H1 (cell line): ENCODE measurements around the gene DSC3. TPM values are rescaled to one million over a fixed set of nuclear protein-coding genes. Genes with fewer than 3 reads are reported as not detected.
A peak's percentile ranks its signal among the peaks of the same experiment; 100 is the strongest.

Experiments used
- CTCF ChIA-PET: fragments of 300-600 bp; sonication (Branson Sonifier 250); formaldehyde crosslinking; loops from one replicate; lab custom pipeline; 2021; ENCODE audit not compliant: partially characterized antibody; lab: Charles Lee
- POLR2A ChIA-PET: fragments of 300-600 bp; sonication (Branson Sonifier 250); formaldehyde crosslinking; loops from one replicate; lab custom pipeline; 2021; ENCODE audit warnings: inconsistent platforms; ENCODE audit not compliant: partially characterized antibody; lab: Charles Lee
- DNase-seq, 2 experiments: peaks; one replicate each; pipeline versions ENCODE4 v3.0.0 to v3.0.0-alpha.2; 2010 to 2022; ENCODE audit warnings: low spot score in 2 of 2, low read depth in 1 of 2, mixed read lengths in 1 of 2
- FAIRE-seq: peaks from 2 replicates; lab custom pipeline; 2011; peaks lifted over from hg19 to GRCh38; lab: Jason Lieb, UNC
- H2AFZ ChIP-seq: 2 replicates; pipeline ENCODE4 v1.8.1; 2012; ENCODE audit warnings: low read length, inconsistent platforms
- H2AK5ac ChIP-seq: 2 replicates; pipeline ENCODE4 v1.6.1; 2013; ENCODE audit warnings: low read depth, low read length
- H2BK120ac ChIP-seq: replicated peaks from 2 replicates; pipeline ENCODE3; 2013; ENCODE audit warnings: low read depth, low read length, inconsistent platforms
- H2BK12ac ChIP-seq: 2 replicates; pipeline ENCODE4 v1.6.1; 2013; ENCODE audit warnings: low read depth, low read length
- H2BK15ac ChIP-seq: 2 replicates; pipeline ENCODE4 v1.6.1; 2013; ENCODE audit warnings: low read length
- H2BK20ac ChIP-seq: 2 replicates; pipeline ENCODE4 v1.6.1; 2013; ENCODE audit warnings: low read length
- H2BK5ac ChIP-seq: 2 replicates; pipeline ENCODE4 v1.6.1; 2013; ENCODE audit warnings: low read depth, low read length
- H3K14ac ChIP-seq: 2 replicates; pipeline ENCODE4 v1.6.1; 2013; ENCODE audit warnings: inconsistent platforms; ENCODE audit not compliant: insufficient read length
- H3K18ac ChIP-seq: 2 replicates; pipeline ENCODE4 v1.6.1; 2013; ENCODE audit warnings: low read length; ENCODE audit errors: extremely low read depth
- H3K23ac ChIP-seq: 2 replicates; pipeline ENCODE4 v1.6.1; 2013; ENCODE audit warnings: inconsistent platforms; ENCODE audit not compliant: insufficient read length
- H3K23me2 ChIP-seq: 2 replicates; pipeline ENCODE4 v1.6.1; 2013; ENCODE audit warnings: low read depth, low read length
- H3K27ac ChIP-seq: 2 replicates; pipeline ENCODE4 v1.6.1; 2011; ENCODE audit warnings: low read depth, low read length, inconsistent platforms
- H3K27me3 ChIP-seq, 4 experiments: replicated peaks in 1 of 4; 1 replicate in 1 of 4; 2 replicates in 3 of 4; pipeline versions ENCODE4 v1.6.1 to v1.8.1; 2011 to 2013; ENCODE audit warnings: low read length in 3 of 4, mild to moderate bottlenecking in 3 of 4, inconsistent platforms in 2 of 4, mixed read lengths in 2 of 4, moderate library complexity in 1 of 4; ENCODE audit not compliant: control insufficient read depth in 3 of 4, insufficient read depth in 3 of 4; ENCODE audit errors: extremely low read depth in 1 of 4
- H3K36me3 ChIP-seq, 4 experiments: 2 replicates each; pipeline versions ENCODE4 v1.6.1 to v1.8.1; 2011 to 2013; ENCODE audit warnings: mild to moderate bottlenecking in 4 of 4, low read length in 3 of 4, moderate library complexity in 2 of 4, control low read depth in 1 of 4, inconsistent platforms in 1 of 4; ENCODE audit not compliant: insufficient read depth in 4 of 4, control insufficient read depth in 2 of 4
- H3K4ac ChIP-seq: replicated peaks from 2 replicates; pipeline ENCODE3; 2013; ENCODE audit warnings: low read length, low read depth, mixed read lengths, inconsistent platforms; ENCODE audit not compliant: insufficient read length
- H3K4me1 ChIP-seq, 4 experiments: replicated peaks in 1 of 4; 1 replicate in 1 of 4; 2 replicates in 3 of 4; pipeline versions ENCODE4 v1.6.1 to v1.8.1; 2011 to 2013; ENCODE audit warnings: low read length in 3 of 4, inconsistent platforms in 2 of 4, mixed read lengths in 1 of 4; ENCODE audit not compliant: insufficient read depth in 4 of 4, control insufficient read depth in 3 of 4
- H3K4me2 ChIP-seq, 2 experiments: 2 replicates each; pipeline versions ENCODE4 v1.6.1 to v1.8.1; 2011 to 2013; ENCODE audit warnings: low read depth in 2 of 2, low read length in 2 of 2, control low read depth in 1 of 2, inconsistent platforms in 1 of 2, mild to moderate bottlenecking in 1 of 2; ENCODE audit not compliant: insufficient read depth in 1 of 2
- H3K4me3 ChIP-seq, 4 experiments: fragments of 200-600, 300-600 bp in 1 of 4; sonication (generic), shearing (Covaris generic), sonication (Bioruptor Twin) in 1 of 4; 2 replicates each; pipeline versions ENCODE4 v1.5.1 to v1.8.1; 2011 to 2016; ENCODE audit warnings: low read length in 4 of 4, low read depth in 3 of 4, control low read depth in 2 of 4, inconsistent platforms in 2 of 4, mild to moderate bottlenecking in 2 of 4, mixed read lengths in 1 of 4, moderate library complexity in 1 of 4; ENCODE audit not compliant: insufficient read depth in 2 of 4; ENCODE audit errors: extremely low read depth in 1 of 4
- H3K56ac ChIP-seq: replicated peaks from 2 replicates; pipeline ENCODE3; 2013; ENCODE audit warnings: low read depth, mild to moderate bottlenecking, mixed read lengths, low read length, inconsistent platforms; ENCODE audit not compliant: insufficient read length
- H3K79me1 ChIP-seq: 2 replicates; pipeline ENCODE4 v1.6.1; 2013; ENCODE audit warnings: low read depth, low read length, control low read depth
- H3K79me2 ChIP-seq, 2 experiments: 2 replicates each; pipeline versions ENCODE4 v1.6.1 to v1.8.1; 2012 to 2013; ENCODE audit warnings: low read length in 2 of 2, mild to moderate bottlenecking in 2 of 2, inconsistent platforms in 1 of 2; ENCODE audit not compliant: insufficient read depth in 2 of 2, control insufficient read depth in 1 of 2
- H3K9ac ChIP-seq, 4 experiments: replicated peaks in 1 of 4; 1 replicate in 1 of 4; 2 replicates in 3 of 4; pipeline versions ENCODE4 v1.6.1 to v1.8.1; 2011 to 2013; ENCODE audit warnings: low read depth in 3 of 4, low read length in 3 of 4, control low read depth in 2 of 4, mild to moderate bottlenecking in 2 of 4, moderate library complexity in 2 of 4, inconsistent platforms in 1 of 4; ENCODE audit errors: extremely low read depth in 1 of 4
- H3K9me3 ChIP-seq, 2 experiments: 2 replicates each; pipeline versions ENCODE4 v1.6.1 to v1.8.1; 2012 to 2013; ENCODE audit warnings: mild to moderate bottlenecking in 2 of 2, moderate library complexity in 2 of 2, control low read depth in 1 of 2, inconsistent platforms in 1 of 2, low read depth in 1 of 2, low read length in 1 of 2, mixed read lengths in 1 of 2; ENCODE audit not compliant: insufficient read depth in 2 of 2
- H4K20me1 ChIP-seq, 2 experiments: replicated peaks in 1 of 2; 2 replicates each; pipeline versions ENCODE3 to v1.8.1; 2011 to 2013; ENCODE audit warnings: inconsistent platforms in 2 of 2, low read length in 2 of 2, mild to moderate bottlenecking in 1 of 2; ENCODE audit not compliant: insufficient read depth in 2 of 2, control insufficient read depth in 1 of 2
- H4K5ac ChIP-seq: 2 replicates; pipeline ENCODE4 v1.6.1; 2013; ENCODE audit warnings: low read length, low read depth, mixed read lengths, inconsistent platforms; ENCODE audit not compliant: insufficient read length
- H4K8ac ChIP-seq: 2 replicates; pipeline ENCODE4 v1.8.0; 2013; ENCODE audit warnings: mild to moderate bottlenecking, moderate library complexity, low read length, inconsistent platforms; ENCODE audit not compliant: insufficient read depth; ENCODE audit errors: extremely low read depth
- H4K91ac ChIP-seq: replicated peaks from 2 replicates; pipeline ENCODE3; 2013; ENCODE audit warnings: low read length, mixed read lengths, inconsistent platforms; ENCODE audit not compliant: insufficient read length
- EZH2 ChIP-seq: fragments of 200-600 bp; sonication (generic); IDR thresholded peaks from 2 replicates; pipeline ENCODE4 v1.7.1; 2012; ENCODE audit warnings: low read depth, mild to moderate bottlenecking, moderate library complexity, low read length, inconsistent platforms; ENCODE audit not compliant: severe bottlenecking
- KDM4A ChIP-seq: IDR thresholded peaks from one replicate; pipeline ENCODE4 v1.7.1; 2012; ENCODE audit warnings: low read depth, mild to moderate bottlenecking, moderate library complexity, low read length, inconsistent platforms; ENCODE audit not compliant: severe bottlenecking
- RBBP5 ChIP-seq: IDR thresholded peaks from 2 replicates; pipeline ENCODE4 v1.7.1; 2012; ENCODE audit warnings: low read depth, mild to moderate bottlenecking, inconsistent platforms, low read length, moderate library complexity, borderline replicate concordance
- RNF2 ChIP-seq: fragments of 200-900, 300-1000 bp; sonication (generic); IDR thresholded peaks from 2 replicates; pipeline ENCODE4 v1.7.1; 2016; ENCODE audit warnings: borderline replicate concordance, low read depth, mild to moderate bottlenecking, antibody characterized with exemption, low read length; ENCODE audit not compliant: poor library complexity, severe bottlenecking; ENCODE audit errors: missing control alignments
- SIRT6 ChIP-seq: IDR thresholded peaks from one replicate; pipeline ENCODE4 v1.7.1; 2012; ENCODE audit warnings: low read length, inconsistent platforms
- SP2 ChIP-seq: IDR thresholded peaks from 2 replicates; pipeline ENCODE4 v1.6.1; 2012; ENCODE audit warnings: mild to moderate bottlenecking, low read length, inconsistent platforms
- SUZ12 ChIP-seq: fragments of 200-600 bp; sonication (generic); IDR thresholded peaks from 2 replicates; pipeline ENCODE4 v1.6.1; 2012; ENCODE audit warnings: mild to moderate bottlenecking, inconsistent platforms, low read length, moderate library complexity, mixed read lengths
- WGBS, 2 experiments: shearing (Covaris generic) in 1 of 2; methylation state at CpG; one replicate each; pipeline versions ENCODE4 v1.1.6 to v1.1.7; 2013 to 2015; ENCODE audit warnings: low lambda C conversion rate in 2 of 2, mixed read lengths in 2 of 2, inconsistent platforms in 1 of 2, low coverage in 1 of 2, missing lambda C conversion rate in 1 of 2; ENCODE audit not compliant: insufficient replicate concordance in 2 of 2, insufficient coverage in 1 of 2, insufficient read length in 1 of 2; ENCODE audit errors: extremely low coverage in 1 of 2, missing lambda C conversion rate in 1 of 2; 5-methylcytosine and 5-hydroxymethylcytosine counted together
- polyA plus RNA-seq, 7 experiments: library from polyadenylated mRNA; depleted of rRNA in 3 of 7; stranded (reverse) in 5 of 7; unstranded in 2 of 7; fragments of >200 nt in 5 of 7; fragments of 200-250 nt in 2 of 7; gene quantifications; 1 replicate in 5 of 7; 2 replicates in 1 of 7; 4 replicates in 1 of 7; pipeline versions ENCODE4 v1.2.1 to v1.2.3, GENCODE V29; 2011 to 2013; ENCODE audit warnings: missing spikeins in 2 of 7, mixed read lengths in 2 of 7
- total RNA-seq: library from RNA; stranded (reverse); fragmentation: NEBNext Ultra II Directional; extraction: Animal tissue kit (Norgen Biotek cat#: 25700); gene quantifications from 2 replicates; pipeline ENCODE4 v1.2.1, GENCODE V29; 2021

Gene DSC3
- total and polyA plus RNA-seq, 2 of the 8 experiments (the other 6 are each of a cell fraction or from before 2014, with no cell fraction given): 0.70 to 3.7 TPM

- Histone ChIP-seq H2BK120ac (no peak overlapping the region), H3K4me3 (peak overlapping the region; percentile 56 to 71 (median 62)), H3K4me2 (peak overlapping the region; percentile 95 to 100), H3K79me1 (no peaks in the 10 kb centered on the region), H3K9ac (no peak overlapping the region; a peak in 2 of 7 replicates)
- peak; percentile 71 for TF ChIP-seq KDM4A
- TF ChIP-seq RBBP5: 0 out of 2 replicates have a peak, but pooled peaks have one; percentile 25
- TF ChIP-seq EZH2: peak; percentile 97
- TF ChIP-seq SIRT6: no peak
- peak; percentile 85 for TF ChIP-seq RNF2
- no peak for TF ChIP-seq SP2
- TF ChIP-seq SUZ12: peak; percentile 97
- TF ChIP-seq, all 59 proteins: peak for 5
- Histone ChIP-seq H2BK20ac (no peak overlapping the region), H3K36me3 (no peaks in the 10 kb centered on the region), H3K4me1 (peaks cover 3 to 13% (median 7%) of the 10 kb centered on the region in 4 experiments; a peak in 5 of 7 replicates), H3K56ac (no peak overlapping the region), H4K8ac (peak overlapping the region; percentile 93; the same call in 1 of the 2 replicates), H3K9me3 (no peaks in the 10 kb centered on the region), H2AK5ac (no peak overlapping the region), H3K23ac (no peak overlapping the region), H3K27ac (no peak overlapping the region), H3K18ac (no peak overlapping the region), H2BK12ac (peak overlapping the region; percentile 14; the same call in 1 of the 2 replicates), H4K91ac (no peak overlapping the region), H4K20me1 (no peaks in the 10 kb centered on the region), H2BK5ac (no peak overlapping the region), H3K4ac (no peak overlapping the region), H3K23me2 (peaks cover 21% of the 10 kb centered on the region), H3K79me2 (no peaks in the 10 kb centered on the region), H4K5ac (peak overlapping the region; percentile 5), H2AFZ (peak overlapping the region; percentile 78), H3K14ac (no peak overlapping the region), H3K27me3 (peaks cover 25 to 60% (median 46%) of the 10 kb centered on the region in 4 experiments), H2BK15ac (no peak overlapping the region)
- peak in 1 of 2 experiments; percentile 60 for DNase-seq
- no peak for FAIRE-seq
- ChIA-PET POLR2A (interaction anchor here (1.3 to 1.9 kb wide), 2 partner anchors 12 to 60 kb away, joined by 3 to 11 read pairs; partner anchors contain the start of gene DSC2), CTCF (interaction anchor here (0.7 to 1.5 kb wide), 3 partner anchors 15 to 1425 kb away, joined by 3 read pairs; no protein-coding TSS in a partner anchor)
- 5% methylated on average over 37 of the region's 52 CpGs; no CpG with 5 or more reads in 1 of the 2 experiments for WGBS, 2 experiments
Measured at GRCh38 chr18:31041271-31042083, 1.1 kb downstream of the DSC3 start.
